GM19351 (cell line): ENCODE results near the gene SMYD1.
"Not testable (repeated sequence)": the region's sequence is repeated elsewhere in the genome, so short reads cannot be mapped to it uniquely, and the experiment has no call there.

Experiments
- ATAC-seq: cut with Tn5 transposase; IDR thresholded peaks from one replicate; pipeline ENCODE4 v1.9.1; 2021; ENCODE audit warnings: mild to moderate bottlenecking, moderate library complexity; ENCODE audit not compliant: unreplicated experiment

Gene SMYD1

GRCh38 chr2:88067598-88067997 lies at the start of gene SMYD1:
TSS of gene SMYD1 (plus strand) at chr2:88067825. CDS start at chr2:88067865, 40 bp downstream.
- no peak for ATAC-seq

DNA sequence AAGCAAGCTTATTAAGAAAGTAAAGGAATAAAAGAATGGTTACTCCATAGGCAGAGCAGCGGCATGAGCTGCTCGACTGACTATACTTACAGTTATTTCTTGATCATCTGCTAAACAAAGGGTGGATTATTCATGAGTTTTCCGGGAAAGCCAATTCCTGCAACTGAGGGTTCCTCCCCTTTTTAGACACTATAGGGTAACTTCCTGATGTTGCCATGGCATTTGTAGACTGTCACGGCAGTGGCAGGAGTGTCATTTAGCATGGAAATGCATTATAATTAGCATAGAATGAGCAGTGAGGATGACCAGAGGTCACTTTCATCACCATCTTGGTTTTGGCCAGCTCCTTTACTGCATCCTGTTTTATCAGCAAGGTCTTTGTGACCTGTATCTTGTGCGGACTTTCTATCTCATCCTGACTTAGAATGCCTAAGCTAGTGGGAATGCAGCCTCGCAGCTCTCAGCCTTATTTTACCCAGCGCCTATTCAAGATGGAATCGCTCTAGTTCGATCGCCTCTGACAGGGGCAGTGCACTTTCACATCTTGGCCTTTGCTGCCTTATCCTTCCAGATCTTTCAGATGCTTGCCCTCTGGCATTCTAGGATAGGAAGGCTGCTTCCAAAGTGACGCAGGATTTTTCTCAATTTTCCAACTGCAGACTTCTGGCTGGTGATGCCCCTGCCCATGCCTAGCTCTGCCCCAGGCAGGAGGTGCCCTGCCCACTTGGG lies 49.4 kb upstream of the SMYD1 start:
- ATAC-seq, result not testable (repeated sequence)

- no peak for ATAC-seq
Measured at GRCh38 chr2:88018909-88019308, 48.7 kb upstream of the SMYD1 start.

GRCh38 chr2:88019985-88020384 lies 47.6 kb upstream of the SMYD1 start:
- ATAC-seq, result no peak

- ATAC-seq, result no peak
Measured at GRCh38 chr2:88022669-88022921, 45.0 kb upstream of the SMYD1 start.

DNA sequence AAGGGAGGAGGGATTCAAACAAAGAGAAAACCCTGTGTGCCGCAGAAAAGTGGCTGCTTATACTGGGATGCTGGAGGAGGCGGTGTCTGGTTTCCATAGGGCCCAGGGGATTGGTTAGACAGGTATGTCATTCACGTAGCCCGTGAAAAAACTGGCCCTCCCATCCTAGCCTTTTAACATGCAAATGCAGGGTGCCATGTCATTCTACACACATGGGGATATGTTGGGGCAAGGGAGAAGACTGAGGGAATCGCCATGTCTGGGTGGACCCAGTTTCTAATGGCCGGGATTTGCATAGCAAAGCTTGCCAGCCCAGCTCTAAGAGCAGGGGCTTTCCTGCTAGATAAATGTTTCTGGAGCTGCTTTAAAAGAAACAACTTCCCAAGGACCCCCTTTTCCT lies 43.1 kb upstream of the SMYD1 start:
- ATAC-seq, result no peak

- ATAC-seq, result no peak
Measured at GRCh38 chr2:88027697-88028389, 39.8 kb upstream of the SMYD1 start.

DNA sequence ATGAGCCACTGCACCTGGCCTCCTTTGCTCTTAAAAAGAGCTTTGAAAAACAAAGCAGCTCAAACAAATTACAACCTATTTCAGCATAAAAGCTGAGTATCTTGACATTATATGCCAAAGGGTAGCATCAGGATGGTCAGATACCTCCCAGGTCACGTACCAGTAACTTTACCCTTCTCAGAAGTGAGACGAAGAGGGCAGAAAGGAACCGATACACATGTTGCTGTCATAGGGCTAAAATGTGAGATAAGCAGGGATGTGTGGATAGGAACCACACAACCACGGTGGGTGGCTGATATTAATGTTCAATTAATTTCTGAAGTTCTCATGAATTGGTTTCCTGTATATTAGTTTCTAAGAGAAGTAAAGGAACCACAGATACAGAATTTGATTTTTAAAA lies 38.7 kb upstream of the SMYD1 start:
- ATAC-seq, result no peak

DNA sequence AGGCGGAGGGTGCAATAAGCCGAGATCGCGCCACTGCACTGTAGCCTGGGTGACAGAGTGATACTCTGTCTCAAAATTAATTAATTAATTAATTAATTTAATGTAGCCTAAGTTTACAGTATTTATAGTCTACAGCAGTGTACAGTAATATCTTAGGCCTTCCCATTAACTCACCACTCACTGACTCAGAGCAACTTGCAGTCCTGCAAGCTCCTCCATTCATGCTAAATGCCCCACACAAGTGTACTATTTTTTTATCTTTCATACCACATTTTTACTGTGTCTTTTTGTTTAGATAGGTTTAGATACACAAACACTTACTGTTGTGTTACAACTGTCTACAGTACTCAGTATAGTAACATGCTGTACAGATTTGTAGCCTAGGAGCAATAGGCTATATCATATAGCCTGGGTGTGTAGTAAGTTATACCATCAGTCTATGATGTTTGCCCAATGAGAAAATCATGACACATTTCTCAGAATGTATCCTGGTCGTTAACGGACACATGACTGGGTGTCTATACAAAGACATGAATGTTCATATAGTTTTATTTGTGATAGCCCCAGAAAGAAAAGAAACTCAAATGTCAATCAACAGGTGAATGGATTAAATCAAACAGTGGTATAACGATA lies 35.4 kb upstream of the SMYD1 start:
- ATAC-seq, result no peak

GRCh38 chr2:88036182-88036581 lies 31.4 kb upstream of the SMYD1 start:
- ATAC-seq, result no peak

GRCh38 chr2:88036606-88037005 lies 31.0 kb upstream of the SMYD1 start:
- no peak for ATAC-seq

DNA sequence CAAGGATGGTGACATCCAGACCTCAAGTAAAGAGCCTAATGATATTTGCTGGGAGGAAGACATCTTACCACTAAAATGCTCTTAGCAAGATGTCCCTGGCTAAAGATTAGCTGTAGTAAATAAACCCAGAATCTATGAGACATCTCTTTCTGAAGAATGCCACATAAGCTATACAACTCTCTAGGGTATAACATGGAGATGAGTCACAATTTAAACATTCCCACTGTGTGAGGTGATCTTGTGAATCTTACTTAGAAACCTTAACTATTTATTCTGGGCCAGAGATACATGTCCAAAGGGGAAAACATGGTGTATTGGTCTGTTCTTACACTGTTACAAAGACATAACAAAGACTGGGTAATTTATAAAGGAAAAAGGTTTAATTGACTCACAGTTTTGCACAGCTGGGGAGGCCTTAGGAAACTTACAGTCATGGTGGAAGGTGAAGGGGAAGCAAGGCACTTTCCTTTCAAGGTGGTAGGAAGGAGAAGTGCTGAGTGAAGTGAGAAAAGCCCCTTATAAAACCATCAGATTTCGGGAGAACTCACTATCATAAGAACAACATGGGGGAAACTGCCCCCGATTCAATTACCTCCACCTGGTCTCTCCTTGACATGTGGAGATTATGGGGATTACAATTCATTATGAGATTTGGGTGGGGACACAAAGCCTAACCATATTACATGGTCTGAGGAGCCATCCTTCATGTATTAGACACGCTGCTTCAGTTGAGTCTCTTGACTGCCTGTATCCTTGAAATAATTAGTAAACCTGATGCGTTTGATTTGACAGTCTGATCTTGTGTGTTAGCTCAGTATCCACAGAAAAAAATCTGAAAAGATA lies 29.1 kb upstream of the SMYD1 start:
- ATAC-seq, result no peak

DNA sequence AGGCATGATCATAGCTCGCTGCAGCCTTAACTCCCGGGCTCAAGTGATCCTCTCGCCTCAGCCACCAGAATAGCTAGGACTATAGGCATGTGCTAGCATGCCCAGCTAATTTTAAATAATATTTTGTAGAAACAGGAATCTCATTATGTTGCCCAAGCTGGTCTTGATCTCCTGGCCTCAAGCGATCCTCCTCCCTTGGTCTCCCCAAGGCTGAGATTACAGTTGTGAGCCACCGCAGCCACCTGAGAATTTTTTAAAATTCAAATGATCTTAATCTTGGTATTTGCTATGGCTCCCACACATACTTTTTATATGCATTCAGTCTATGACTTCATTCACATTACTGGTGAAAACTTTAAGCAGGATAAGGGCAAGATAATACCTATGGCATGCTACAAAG lies 25.1 kb upstream of the SMYD1 start:
- ATAC-seq, result no peak

GRCh38 chr2:88045561-88045960 lies 22.1 kb upstream of the SMYD1 start:
- ATAC-seq, result not testable (repeated sequence)

- ATAC-seq, result no peak
Measured at GRCh38 chr2:88048541-88048940, 19.1 kb upstream of the SMYD1 start.

GRCh38 chr2:88049622-88050021 lies 18.0 kb upstream of the SMYD1 start:
- no peak for ATAC-seq

GRCh38 chr2:88051792-88052191 lies 15.8 kb upstream of the SMYD1 start:
- ATAC-seq, result no peak

- no peak for ATAC-seq
Measured at GRCh38 chr2:88053296-88053695, 14.3 kb upstream of the SMYD1 start.

DNA sequence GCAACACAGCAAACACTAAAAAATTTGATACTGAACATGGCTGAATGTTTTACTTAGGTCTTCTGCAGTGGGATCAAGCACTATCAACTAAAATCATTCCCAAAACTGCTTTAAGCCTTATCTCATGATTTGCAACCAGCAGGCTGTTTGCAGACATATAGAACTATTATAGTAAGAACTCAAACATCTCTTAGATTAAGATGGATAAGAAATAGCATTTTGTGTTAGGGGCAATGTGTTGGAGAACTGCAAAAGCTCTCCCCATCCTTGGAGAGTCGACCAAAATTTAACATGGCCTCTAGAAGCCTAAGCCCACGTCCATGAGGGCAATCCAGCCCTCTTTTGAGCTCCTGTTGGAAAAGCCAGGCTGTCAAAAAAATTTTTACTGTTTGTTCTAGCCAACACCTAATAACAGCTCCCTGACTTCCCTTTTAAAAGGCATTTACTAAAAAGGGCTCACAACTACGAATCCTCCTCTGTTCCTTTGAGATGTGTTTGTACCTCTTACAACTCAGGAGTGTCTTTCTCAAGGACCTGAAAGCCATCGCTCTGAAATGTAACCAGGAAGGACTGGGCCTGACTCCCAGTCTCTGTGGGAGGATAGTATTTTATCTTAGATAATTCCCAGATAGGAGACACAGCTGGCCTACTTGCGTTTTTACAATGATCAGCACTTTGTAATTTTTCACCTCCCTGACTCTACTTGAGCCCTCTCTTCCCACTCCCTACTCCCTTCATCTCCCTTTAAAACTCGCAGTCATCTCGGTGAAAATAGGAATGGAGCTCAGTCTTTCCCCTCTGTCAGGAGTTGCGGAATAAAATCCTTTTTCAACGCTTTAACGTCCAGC lies 13.5 kb upstream of the SMYD1 start:
- ATAC-seq, result no peak

DNA sequence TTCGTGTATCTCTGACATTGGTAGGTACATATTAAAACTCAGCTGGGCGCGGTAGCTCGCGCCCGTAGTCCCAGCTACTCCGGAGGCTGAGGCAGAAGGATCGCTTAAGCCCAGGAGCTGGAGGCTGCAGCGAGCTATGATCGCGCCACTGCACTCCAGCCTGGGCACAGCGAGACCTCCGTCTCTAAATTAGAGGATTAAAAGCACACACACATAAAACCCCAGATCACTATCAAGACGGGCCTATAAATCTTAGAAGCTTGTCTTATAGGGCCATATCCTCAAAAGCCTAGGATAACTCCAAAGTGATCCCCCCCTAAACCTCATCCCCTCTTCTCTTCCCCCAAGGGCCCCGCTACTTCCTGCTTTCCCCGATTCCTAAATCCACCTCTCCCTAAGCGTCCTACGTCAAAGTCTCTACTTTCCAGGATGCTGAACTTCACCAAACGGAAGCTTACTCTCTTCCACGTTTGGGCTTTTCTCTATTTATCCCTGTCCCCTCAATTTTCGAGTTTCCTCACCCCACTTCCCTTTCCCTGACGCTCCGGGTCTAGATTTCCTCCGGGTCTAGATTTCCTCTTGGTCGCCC lies 12.7 kb upstream of the SMYD1 start:
- no peak for ATAC-seq
